ENCODE results near the gene SSC5D.

- TF ChIP-seq CTCF (IDR thresholded peaks at IDR 0.05) (no peak), POLR2A (IDR thresholded peaks at IDR 0.05) (no peak)
Observed at GRCh38 chr19:55552620-55553019, 64.4 kb downstream of the SSC5D start.
